Measurements from ENCODE around the gene JAML. TPM values are rescaled to one million over a fixed set of nuclear protein-coding genes. Genes with fewer than 3 reads are reported as not detected.

The JAML gene
- total and polyA plus RNA-seq, 7 donors, result 3.3 to 35.1 (median 6.1) TPM

GRCh38 chr11:118151431-118151830, 73.4 kb downstream of the JAML start:
- TF ChIP-seq POLR2A (IDR thresholded peaks at IDR 0.05) (no peak), EP300 (IDR thresholded peaks at IDR 0.05) (no peak), CTCF (IDR thresholded peaks at IDR 0.05) (no peak), POLR2AphosphoS5 (IDR thresholded peaks at IDR 0.05) (no peak)
- no peaks in the 10 kb centered on the region for H3K36me3 ChIP-seq
- H3K9me3 ChIP-seq, result no peaks in the 10 kb centered on the region
- no peak overlapping the region for H3K27ac ChIP-seq
- intact Hi-C loops (cut with DNase I), result no loop called here
- peaks cover 7 to 59% (median 39%) of the 10 kb centered on the region in 3 donors for H3K27me3 ChIP-seq
- H3K4me3 ChIP-seq, result no peak overlapping the region
- no peak for DNase-seq
- WGBS, 2 donors, result 28 to 54% methylated on average over 5 of the region's 5 CpGs
- peaks cover 0 to 26% (median 23%) of the 10 kb centered on the region in 4 donors for H3K4me1 ChIP-seq

- Histone ChIP-seq H3K9me3 (no peaks in the 10 kb centered on the region), H3K4me3 (no peak overlapping the region), H3K4me1 (peaks cover 0 to 35% (median 29%) of the 10 kb centered on the region in 4 donors), H3K36me3 (no peaks in the 10 kb centered on the region), H3K27ac (no peak overlapping the region), H3K27me3 (peaks cover 7 to 44% (median 22%) of the 10 kb centered on the region in 3 donors)
- intact Hi-C loops (cut with DNase I), result loop anchor here (5.0 kb wide), 1 partner anchor 203 kb away; no protein-coding TSS in a partner anchor
- no peak for DNase-seq
- 84 to 98% methylated on average over 1 of the region's 1 CpG for WGBS, 2 donors
- TF ChIP-seq POLR2AphosphoS5 (IDR thresholded peaks at IDR 0.05), result no peak
- TF ChIP-seq CTCF (IDR thresholded peaks at IDR 0.05), result no peak
Observed at GRCh38 chr11:118149493-118149892, 75.3 kb downstream of the JAML start.

- intact Hi-C loops (cut with DNase I), result loop anchor here (5.0 kb wide), 1 partner anchor 203 kb away; no protein-coding TSS in a partner anchor
- TF ChIP-seq POLR2AphosphoS5 (IDR thresholded peaks at IDR 0.05) (no peak), CTCF (IDR thresholded peaks at IDR 0.05) (no peak), EP300 (IDR thresholded peaks at IDR 0.05) (no peak), POLR2A (IDR thresholded peaks at IDR 0.05) (no peak)
- Histone ChIP-seq H3K4me1 (peaks cover 0 to 35% (median 29%) of the 10 kb centered on the region in 4 donors), H3K27me3 (peaks cover 7 to 41% (median 16%) of the 10 kb centered on the region in 3 donors), H3K27ac (no peak overlapping the region), H3K36me3 (no peaks in the 10 kb centered on the region), H3K4me3 (no peak overlapping the region), H3K9me3 (no peaks in the 10 kb centered on the region)
- no peak for DNase-seq
- 84 to 87% methylated on average over 2 of the region's 2 CpGs for WGBS, 2 donors
Observed at GRCh38 chr11:118148856-118149255, 76.0 kb downstream of the JAML start.

GRCh38 chr11:118148240-118148639, 76.6 kb downstream of the JAML start:
- TF ChIP-seq POLR2A (IDR thresholded peaks at IDR 0.05) (no peak), CTCF (IDR thresholded peaks at IDR 0.05) (no peak), EP300 (IDR thresholded peaks at IDR 0.05) (no peak), POLR2AphosphoS5 (IDR thresholded peaks at IDR 0.05) (no peak)
- Histone ChIP-seq H3K4me1 (peaks cover 0 to 31% (median 26%) of the 10 kb centered on the region in 4 donors), H3K36me3 (no peaks in the 10 kb centered on the region), H3K9me3 (no peaks in the 10 kb centered on the region), H3K27me3 (peaks cover 3 to 40% (median 13%) of the 10 kb centered on the region in 3 donors), H3K27ac (no peak overlapping the region), H3K4me3 (no peak overlapping the region)
- WGBS, 2 donors, result 89 to 90% methylated on average over 8 of the region's 8 CpGs
- intact Hi-C loops (cut with DNase I), result loop anchor here (5.0 kb wide), 1 partner anchor 204 kb away; no protein-coding TSS in a partner anchor
- DNase-seq, result no peak

GRCh38 chr11:118147502-118147901, 77.3 kb downstream of the JAML start:
- peaks cover 0 to 40% (median 8%) of the 10 kb centered on the region in 3 donors for H3K27me3 ChIP-seq

More at GRCh38 chr11:118147502-118147901, 77.3 kb downstream of the JAML start:
- H3K9me3 ChIP-seq, result no peaks in the 10 kb centered on the region
- no peak for DNase-seq
- no peak overlapping the region for H3K27ac ChIP-seq
- intact Hi-C loops (cut with DNase I), result loop anchor here (5.0 kb wide), 1 partner anchor 205 kb away; no protein-coding TSS in a partner anchor
- TF ChIP-seq POLR2AphosphoS5 (IDR thresholded peaks at IDR 0.05), result no peak
- TF ChIP-seq EP300 (IDR thresholded peaks at IDR 0.05), result no peak
- no peak for TF ChIP-seq POLR2A (IDR thresholded peaks at IDR 0.05)
- no peak for TF ChIP-seq CTCF (IDR thresholded peaks at IDR 0.05)
- 77 to 78% methylated on average over 3 of the region's 3 CpGs for WGBS, 2 donors
- H3K4me3 ChIP-seq, result no peak overlapping the region
- H3K36me3 ChIP-seq, result no peaks in the 10 kb centered on the region
- peaks cover 0 to 24% (median 20%) of the 10 kb centered on the region in 4 donors for H3K4me1 ChIP-seq

Data from sigmoid colon (tissue), 7 donors.